MM.1S (cell line): ENCODE results near the gene APLNR.
"Not testable (repeated sequence)": the region's sequence is repeated elsewhere in the genome, so short reads cannot be mapped to it uniquely, and the experiment has no call there.

Experiments used
- DNase-seq: peaks from one replicate; pipeline ENCODE4 v3.0.0-alpha.2; 2015
- H2AFZ ChIP-seq: fragments of 300-600 bp; sonication (generic); 2 replicates; pipeline ENCODE4 v1.6.0; 2016; ENCODE audit warnings: antibody characterized with exemption, low read length
- H3F3A ChIP-seq: fragments of 300-600 bp; sonication (generic); 2 replicates; pipeline ENCODE4 v1.6.1; 2016; ENCODE audit warnings: mild to moderate bottlenecking, antibody characterized with exemption, low read length, moderate library complexity, mixed read lengths; ENCODE audit not compliant: insufficient read depth
- H3K27ac ChIP-seq: fragments of 300-600 bp; sonication (generic); 2 replicates; pipeline ENCODE4 v1.5.1; 2016; ENCODE audit warnings: mild to moderate bottlenecking, low read length
- H3K27me3 ChIP-seq: fragments of 300-600 bp; sonication (generic); replicated peaks from 2 replicates; pipeline ENCODE4 v1.6.0; 2016; ENCODE audit warnings: low read length; ENCODE audit not compliant: insufficient read depth
- H3K36me3 ChIP-seq: fragments of 300-600 bp; sonication (generic); replicated peaks from 2 replicates; pipeline ENCODE4 v1.6.1; 2016; ENCODE audit warnings: mild to moderate bottlenecking, low read length, mixed read lengths; ENCODE audit not compliant: insufficient read depth
- H3K4me1 ChIP-seq: fragments of 300-600 bp; sonication (generic); 2 replicates; pipeline ENCODE4 v1.6.1; 2016; ENCODE audit warnings: low read length, mixed read lengths
- H3K4me2 ChIP-seq: fragments of 300-600 bp; sonication (generic); 2 replicates; pipeline ENCODE4 v1.6.0; 2016; ENCODE audit warnings: low read depth, low read length
- H3K4me3 ChIP-seq: fragments of 300-600 bp; sonication (generic); 2 replicates; pipeline ENCODE4 v1.5.1; 2016; ENCODE audit warnings: low read length, mixed read lengths
- H3K79me2 ChIP-seq: fragments of 300-600 bp; sonication (generic); 2 replicates; pipeline ENCODE4 v1.6.1; 2016; ENCODE audit warnings: mixed run types, low read length, mixed read lengths
- H3K9ac ChIP-seq: fragments of 300-600 bp; sonication (generic); 2 replicates; pipeline ENCODE4 v1.6.1; 2016; ENCODE audit warnings: low read length, mixed read lengths
- H3K9me2 ChIP-seq: fragments of 300-600 bp; sonication (generic); replicated peaks from 2 replicates; pipeline ENCODE4 v1.6.1; 2016; ENCODE audit warnings: mild to moderate bottlenecking, low read length, mixed read lengths; ENCODE audit not compliant: insufficient read depth
- H3K9me3 ChIP-seq: fragments of 300-600 bp; sonication (generic); replicated peaks from 2 replicates; pipeline ENCODE4 v1.6.1; 2016; ENCODE audit warnings: mild to moderate bottlenecking, low read length, mixed read lengths; ENCODE audit not compliant: insufficient read depth
- H4K20me1 ChIP-seq: fragments of 300-600 bp; sonication (generic); 2 replicates; pipeline ENCODE4 v1.6.1; 2016; ENCODE audit warnings: mild to moderate bottlenecking, low read length, moderate library complexity, mixed read lengths; ENCODE audit not compliant: insufficient read depth
- EZH2 ChIP-seq: fragments of 300-600 bp; sonication (generic); optimal IDR thresholded peaks from 2 replicates; pipeline ENCODE3; 2017; ENCODE audit warnings: low read depth, mild to moderate bottlenecking, antibody characterized with exemption, low read length, mixed read lengths
- EZH2phosphoT487 ChIP-seq: fragments of 300-600 bp; sonication (generic); IDR thresholded peaks from 2 replicates; pipeline ENCODE4 v1.6.1; 2018; ENCODE audit warnings: antibody characterized with exemption, low read length
- TF ChIP-seq, protein P1 (sequence below): fragments of 300-600 bp; sonication (generic); IDR thresholded peaks from 2 replicates; pipeline ENCODE4 v1.5.1; 2016; ENCODE audit warnings: antibody characterized with exemption, low read length, mixed read lengths

Gene APLNR

DNA sequence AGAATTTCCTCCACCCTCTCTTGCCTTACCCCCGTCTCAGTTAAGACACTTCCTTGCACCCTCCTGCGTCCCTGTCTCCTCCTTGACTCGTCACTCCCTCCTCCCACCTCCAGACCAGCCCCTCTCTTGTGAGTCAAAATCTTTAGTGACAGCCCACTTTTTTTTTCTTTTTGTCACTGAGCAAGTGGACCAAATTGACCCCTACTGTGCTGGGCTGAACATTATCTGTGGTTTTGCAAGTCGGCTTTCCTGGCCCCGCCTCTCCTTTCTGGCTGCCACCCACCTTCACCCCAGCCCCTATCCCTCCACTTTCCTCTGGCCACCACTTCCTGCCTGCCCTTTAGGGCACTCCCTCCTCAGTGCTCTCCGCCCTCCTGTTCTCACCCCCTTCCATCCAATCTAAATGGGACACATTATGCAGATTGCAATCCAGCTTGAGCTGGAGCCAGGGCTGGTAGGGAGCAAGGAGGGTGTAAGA is at the start of gene APLNR:
Gene APLNR (minus strand): TSS at position 47 of the 478 bp plus-strand sequence. CDS start 246 bp downstream, outside the sequence.
- Histone ChIP-seq H3K79me2 (no peaks in the 10 kb centered on the region), H2AFZ (no peak within 1 kb of the TSS), H3K9me3 (no peaks in the 10 kb centered on the region), H3K27me3 (no peaks in the 10 kb centered on the region), H4K20me1 (no peaks in the 10 kb centered on the region), H3K36me3 (no peaks in the 10 kb centered on the region), H3K4me3 (no peak within 1 kb of the TSS), H3K27ac (no peak within 1 kb of the TSS), H3K4me1 (no peaks in the 10 kb centered on the region), H3K9me2 (no peaks in the 10 kb centered on the region), H3F3A (no peaks in the 10 kb centered on the region), H3K4me2 (no peak within 1 kb of the TSS), H3K9ac (no peak within 1 kb of the TSS)
- TF ChIP-seq EZH2 = no peak
- TF ChIP-seq, protein P1, sequence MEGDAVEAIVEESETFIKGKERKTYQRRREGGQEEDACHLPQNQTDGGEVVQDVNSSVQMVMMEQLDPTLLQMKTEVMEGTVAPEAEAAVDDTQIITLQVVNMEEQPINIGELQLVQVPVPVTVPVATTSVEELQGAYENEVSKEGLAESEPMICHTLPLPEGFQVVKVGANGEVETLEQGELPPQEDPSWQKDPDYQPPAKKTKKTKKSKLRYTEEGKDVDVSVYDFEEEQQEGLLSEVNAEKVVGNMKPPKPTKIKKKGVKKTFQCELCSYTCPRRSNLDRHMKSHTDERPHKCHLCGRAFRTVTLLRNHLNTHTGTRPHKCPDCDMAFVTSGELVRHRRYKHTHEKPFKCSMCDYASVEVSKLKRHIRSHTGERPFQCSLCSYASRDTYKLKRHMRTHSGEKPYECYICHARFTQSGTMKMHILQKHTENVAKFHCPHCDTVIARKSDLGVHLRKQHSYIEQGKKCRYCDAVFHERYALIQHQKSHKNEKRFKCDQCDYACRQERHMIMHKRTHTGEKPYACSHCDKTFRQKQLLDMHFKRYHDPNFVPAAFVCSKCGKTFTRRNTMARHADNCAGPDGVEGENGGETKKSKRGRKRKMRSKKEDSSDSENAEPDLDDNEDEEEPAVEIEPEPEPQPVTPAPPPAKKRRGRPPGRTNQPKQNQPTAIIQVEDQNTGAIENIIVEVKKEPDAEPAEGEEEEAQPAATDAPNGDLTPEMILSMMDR = no peak
- TF ChIP-seq EZH2phosphoT487 = no peak
- DNase-seq = no peak

DNA sequence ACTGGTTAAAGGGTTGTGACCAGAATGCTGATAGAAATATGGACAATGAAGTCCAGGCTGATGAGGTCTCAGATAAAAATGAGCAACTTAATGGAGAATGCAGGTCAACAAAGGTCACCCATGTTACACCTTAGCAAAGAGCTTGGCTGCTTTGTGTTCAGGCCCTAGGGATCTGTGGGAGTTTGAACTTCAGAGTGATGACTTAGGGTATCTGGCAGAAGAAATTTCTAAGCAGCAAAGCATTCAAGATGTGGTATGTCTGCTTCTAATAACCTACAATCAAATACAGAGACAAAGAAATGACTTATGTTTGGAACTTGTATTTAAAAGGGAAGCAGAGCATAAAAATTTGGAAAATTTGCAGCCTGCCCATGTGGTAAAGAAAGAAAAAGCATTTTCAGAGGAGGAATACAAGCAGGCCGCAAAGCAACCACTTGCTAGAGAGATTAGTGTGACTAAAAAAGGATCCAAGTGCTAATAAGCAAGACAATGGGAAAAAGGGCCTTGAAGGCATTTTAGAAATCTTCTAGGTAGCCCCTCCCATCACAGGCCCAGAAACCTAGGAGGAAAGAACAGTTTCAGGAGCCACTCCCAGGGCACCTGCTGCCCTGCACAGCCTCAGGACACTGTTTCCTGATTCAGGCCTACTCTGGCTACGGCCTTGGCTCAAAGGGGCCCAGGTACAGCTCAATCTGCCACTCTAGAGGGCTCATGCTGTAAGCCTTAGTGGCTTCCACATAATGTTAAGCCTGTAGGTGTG is 46.4 kb upstream of the APLNR start:
- Histone ChIP-seq H3K4me1 (no peaks in the 10 kb centered on the region), H3K36me3 (no peaks in the 10 kb centered on the region), H3K27ac (no peak overlapping the region), H3K4me3 (no peak overlapping the region), H3K4me2 (no peak overlapping the region), H3F3A (no peaks in the 10 kb centered on the region), H3K79me2 (no peaks in the 10 kb centered on the region), H3K9me3 (no peaks in the 10 kb centered on the region), H4K20me1 (no peaks in the 10 kb centered on the region), H3K9me2 (no peaks in the 10 kb centered on the region), H2AFZ (no peak overlapping the region), H3K9ac (no peak overlapping the region), H3K27me3 (no peaks in the 10 kb centered on the region)
- TF ChIP-seq, protein P1 = no peak
- no peak for TF ChIP-seq EZH2phosphoT487
- TF ChIP-seq EZH2 = no peak
- no peak for DNase-seq

DNA sequence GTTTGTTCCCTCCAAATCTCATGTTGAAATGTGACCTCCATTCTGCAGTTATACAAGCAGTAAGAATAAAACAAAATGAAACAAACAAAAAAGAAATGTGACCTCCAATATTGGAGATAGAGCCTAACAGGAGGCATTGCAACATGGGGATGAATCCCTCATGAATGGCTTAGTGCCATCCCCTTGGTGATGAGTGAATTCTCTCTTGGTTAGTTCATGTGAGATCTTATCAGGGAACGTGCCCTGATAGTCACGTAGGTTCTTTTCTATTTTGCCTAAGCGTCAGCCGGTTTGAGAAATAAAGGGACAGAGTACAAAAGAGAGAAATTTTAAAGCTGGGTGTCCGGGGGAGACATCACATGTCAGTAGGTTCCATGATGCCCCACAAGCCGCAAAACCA is 44.5 kb upstream of the APLNR start:
- not testable (repeated sequence) for H3K4me2 ChIP-seq, H3K9me3 ChIP-seq, H3K79me2 ChIP-seq, H2AFZ ChIP-seq, H3K4me3 ChIP-seq, H3K36me3 ChIP-seq, H3F3A ChIP-seq, H4K20me1 ChIP-seq, H3K27me3 ChIP-seq, H3K27ac ChIP-seq, H3K4me1 ChIP-seq, H3K9me2 ChIP-seq, DNase-seq, H3K9ac ChIP-seq

DNA sequence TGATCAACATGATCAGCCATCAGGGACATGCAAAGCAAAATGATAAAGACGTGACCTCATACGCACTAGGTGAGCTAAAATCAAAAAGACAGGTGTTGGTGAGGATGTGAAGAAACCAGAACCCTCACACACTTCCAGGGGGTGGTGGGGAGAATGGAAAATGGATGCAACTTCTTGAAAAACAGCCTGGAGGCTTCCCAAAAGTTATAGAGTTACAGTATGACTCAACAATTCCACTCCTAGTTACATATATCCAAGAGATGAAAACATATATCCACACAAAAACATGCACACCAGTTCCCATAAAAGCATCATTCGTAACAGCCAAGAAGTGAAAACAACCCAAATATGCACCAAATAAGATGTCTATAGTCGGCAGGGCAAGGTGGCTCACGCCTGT is 42.1 kb upstream of the APLNR start:
- Histone ChIP-seq H3K9me2 (no peaks in the 10 kb centered on the region), H3K4me1 (no peaks in the 10 kb centered on the region), H4K20me1 (no peaks in the 10 kb centered on the region), H3K9ac (no peak overlapping the region), H3K9me3 (no peaks in the 10 kb centered on the region), H3K27me3 (no peaks in the 10 kb centered on the region), H3K27ac (no peak overlapping the region), H2AFZ (no peak overlapping the region), H3K4me3 (no peak overlapping the region), H3K36me3 (no peaks in the 10 kb centered on the region), H3K79me2 (no peaks in the 10 kb centered on the region), H3F3A (no peaks in the 10 kb centered on the region), H3K4me2 (no peak overlapping the region)
- TF ChIP-seq EZH2phosphoT487 (no peak), EZH2 (no peak)
- TF ChIP-seq, protein P1 = no peak
- DNase-seq = no peak
